ENCODE data around the gene PARD3B. TPM values are rescaled to one million over a fixed set of nuclear protein-coding genes. Genes with fewer than 3 reads are reported as not detected.
A peak's percentile ranks its signal among the peaks of the same experiment; 100 is the strongest.

PARD3B gene
- polyA plus RNA-seq, 6 donors from 2014 or later, result not detected

DNA sequence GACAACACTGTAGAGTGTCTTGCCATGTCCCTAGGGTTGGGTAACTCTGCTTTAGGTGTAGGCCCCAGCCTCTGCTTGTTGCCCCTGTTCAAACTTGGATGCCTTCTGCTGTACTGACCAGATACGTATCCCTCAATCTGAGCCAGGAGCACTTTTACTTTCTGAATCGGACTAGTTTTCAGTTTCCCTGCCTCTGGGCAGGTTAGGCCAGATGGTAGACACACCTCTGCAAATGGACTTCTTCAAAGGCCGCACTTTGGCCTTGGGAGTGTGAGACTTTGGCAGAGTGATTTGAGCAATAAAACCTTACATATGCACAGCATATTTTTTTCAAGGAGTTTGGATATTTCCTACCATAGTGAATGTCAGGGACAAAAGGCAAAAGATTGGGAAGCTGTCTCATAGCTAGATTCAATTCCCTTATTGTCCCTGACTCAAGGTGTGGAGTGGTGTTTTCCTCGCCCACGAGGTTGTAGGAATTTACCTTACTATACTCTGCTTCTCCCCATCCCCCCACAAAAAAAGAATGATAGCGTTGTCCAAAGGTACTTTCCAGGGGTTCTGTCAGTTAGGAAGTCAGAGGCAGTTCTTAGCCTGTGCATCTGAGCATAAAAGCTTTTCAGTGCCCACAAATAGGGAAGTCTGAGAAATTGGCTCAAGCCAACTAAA lies 15.3 kb upstream of the PARD3B start:
- Mint-ChIP-seq H3K36me3 (no peaks in the 10 kb centered on the region), H3K27ac (no peak overlapping the region), H3K4me1 (no peaks in the 10 kb centered on the region), H3K9me3 (no peaks in the 10 kb centered on the region), H3K4me3 (no peak overlapping the region), H3K27me3 (no peaks in the 10 kb centered on the region)
- ATAC-seq (ENCODE audit: low read depth in 2 of 2), result no peak
- no peak for DNase-seq

DNA sequence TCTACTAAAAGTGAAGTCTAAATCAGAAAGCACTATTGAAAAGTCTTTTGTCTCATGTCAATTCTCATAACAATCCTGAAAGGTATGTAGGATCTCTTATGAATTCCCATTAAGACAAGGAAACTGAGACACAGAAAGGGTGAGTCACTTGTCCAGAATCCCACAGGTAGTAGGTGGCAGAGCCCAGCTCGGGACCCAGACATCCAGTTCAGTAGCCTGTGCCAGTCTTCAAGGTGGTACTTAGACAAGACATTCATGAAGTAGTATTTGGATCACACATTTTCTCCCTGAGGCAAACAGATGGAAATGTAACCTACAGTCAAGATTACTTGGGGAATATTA lies 14.8 kb upstream of the PARD3B start:
- no peaks in the 10 kb centered on the region for H3K27me3 Mint-ChIP-seq
- H3K9me3 Mint-ChIP-seq, result no peaks in the 10 kb centered on the region
- no peaks in the 10 kb centered on the region for H3K36me3 Mint-ChIP-seq
- H3K4me3 Mint-ChIP-seq, result no peak overlapping the region
- DNase-seq, result no peak
- H3K27ac Mint-ChIP-seq, result no peak overlapping the region
- no peaks in the 10 kb centered on the region for H3K4me1 Mint-ChIP-seq
- ATAC-seq (ENCODE audit: low read depth in 2 of 2), result no peak

DNA sequence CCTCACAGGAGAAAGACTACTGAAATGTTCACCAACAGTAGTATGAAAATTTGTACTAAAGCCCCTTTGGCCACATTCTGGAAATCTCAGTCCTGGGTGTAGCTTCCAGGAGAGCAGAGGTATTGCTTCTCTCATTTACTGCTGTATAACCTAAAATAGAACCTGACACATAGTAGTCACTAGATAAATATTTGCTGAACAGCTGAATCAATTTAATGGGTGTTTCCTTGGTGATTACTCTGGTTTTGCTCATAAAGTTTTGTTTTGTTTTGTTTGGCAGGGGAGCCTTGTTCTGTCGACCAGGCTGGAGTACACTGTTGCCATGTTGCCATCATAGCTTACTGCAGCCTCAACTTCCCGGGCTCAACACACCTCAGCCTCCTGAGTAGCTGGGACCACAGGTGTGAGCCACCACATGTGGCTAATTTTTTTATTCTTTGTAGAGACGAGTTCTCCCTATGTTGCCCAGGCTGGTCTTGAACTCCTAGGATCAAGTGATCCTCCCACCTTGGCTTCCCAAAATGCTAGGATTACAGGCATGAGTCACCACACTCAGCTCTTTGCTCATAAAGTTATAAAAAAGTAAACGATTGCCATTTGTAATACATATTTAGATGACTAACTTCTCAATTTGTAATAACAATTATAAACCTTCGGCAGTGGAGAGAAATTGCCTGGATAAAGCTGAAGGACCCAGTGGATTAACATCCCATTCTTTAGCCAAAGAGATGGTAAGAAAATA lies 11.5 kb upstream of the PARD3B start:
- ATAC-seq (ENCODE audit: low read depth in 2 of 2), result no peak
- Mint-ChIP-seq H3K27ac (no peak overlapping the region), H3K4me1 (no peaks in the 10 kb centered on the region), H3K27me3 (no peaks in the 10 kb centered on the region), H3K36me3 (no peaks in the 10 kb centered on the region), H3K4me3 (no peak overlapping the region), H3K9me3 (no peaks in the 10 kb centered on the region)
- no peak for DNase-seq

DNA sequence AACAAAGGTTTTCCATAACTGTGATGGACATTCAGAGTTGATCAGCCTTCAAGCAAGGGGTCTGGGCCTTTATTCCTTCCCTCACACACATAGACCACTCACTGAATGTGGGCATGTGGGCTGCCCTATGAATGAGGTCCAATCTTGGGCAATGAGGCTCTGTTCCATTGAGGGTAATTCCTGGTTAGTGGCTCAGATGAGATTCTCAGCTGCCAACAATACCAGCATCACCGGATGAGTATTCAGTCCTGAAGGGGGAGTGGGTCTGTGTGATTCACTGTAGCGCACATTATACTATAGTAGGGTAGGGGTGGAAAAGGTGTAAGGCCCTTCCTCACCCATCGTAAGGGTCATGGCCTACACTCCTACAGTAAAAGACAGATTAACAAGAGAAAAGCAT lies 9.9 kb upstream of the PARD3B start:
- H3K4me1 Mint-ChIP-seq, result no peaks in the 10 kb centered on the region
- ATAC-seq (ENCODE audit: low read depth in 2 of 2) (no peak), DNase-seq (no peak)
- H3K27ac Mint-ChIP-seq, result no peak overlapping the region
- H3K36me3 Mint-ChIP-seq, result no peaks in the 10 kb centered on the region
- H3K4me3 Mint-ChIP-seq, result no peak overlapping the region
- H3K9me3 Mint-ChIP-seq, result no peaks in the 10 kb centered on the region
- H3K27me3 Mint-ChIP-seq, result no peaks in the 10 kb centered on the region

DNA sequence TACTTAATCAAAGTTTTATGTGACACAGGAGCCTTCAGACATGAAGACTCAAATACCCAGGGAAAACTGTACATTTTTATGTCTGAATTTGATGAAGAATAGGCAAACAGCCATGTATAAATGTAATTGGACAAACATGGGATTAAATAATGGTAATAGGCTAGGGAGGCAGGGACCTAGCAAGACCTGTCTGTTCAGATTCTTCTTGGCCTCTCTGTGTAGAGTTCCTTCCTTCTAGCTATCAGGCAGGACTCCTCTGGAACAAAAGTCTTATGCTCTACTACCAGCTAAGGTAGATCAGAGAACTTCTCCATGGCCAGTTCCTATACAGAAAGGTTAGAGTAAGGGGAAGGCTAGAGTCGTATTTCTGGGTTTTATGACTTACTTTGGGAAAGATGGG lies 9.5 kb upstream of the PARD3B start:
- no peaks in the 10 kb centered on the region for H3K4me1 Mint-ChIP-seq
- H3K36me3 Mint-ChIP-seq, result no peaks in the 10 kb centered on the region
- H3K9me3 Mint-ChIP-seq, result no peaks in the 10 kb centered on the region
- DNase-seq, result no peak
- H3K27me3 Mint-ChIP-seq, result no peaks in the 10 kb centered on the region
- no peak overlapping the region for H3K4me3 Mint-ChIP-seq
- ATAC-seq (ENCODE audit: low read depth in 2 of 2), result no peak
- H3K27ac Mint-ChIP-seq, result no peak overlapping the region

DNA sequence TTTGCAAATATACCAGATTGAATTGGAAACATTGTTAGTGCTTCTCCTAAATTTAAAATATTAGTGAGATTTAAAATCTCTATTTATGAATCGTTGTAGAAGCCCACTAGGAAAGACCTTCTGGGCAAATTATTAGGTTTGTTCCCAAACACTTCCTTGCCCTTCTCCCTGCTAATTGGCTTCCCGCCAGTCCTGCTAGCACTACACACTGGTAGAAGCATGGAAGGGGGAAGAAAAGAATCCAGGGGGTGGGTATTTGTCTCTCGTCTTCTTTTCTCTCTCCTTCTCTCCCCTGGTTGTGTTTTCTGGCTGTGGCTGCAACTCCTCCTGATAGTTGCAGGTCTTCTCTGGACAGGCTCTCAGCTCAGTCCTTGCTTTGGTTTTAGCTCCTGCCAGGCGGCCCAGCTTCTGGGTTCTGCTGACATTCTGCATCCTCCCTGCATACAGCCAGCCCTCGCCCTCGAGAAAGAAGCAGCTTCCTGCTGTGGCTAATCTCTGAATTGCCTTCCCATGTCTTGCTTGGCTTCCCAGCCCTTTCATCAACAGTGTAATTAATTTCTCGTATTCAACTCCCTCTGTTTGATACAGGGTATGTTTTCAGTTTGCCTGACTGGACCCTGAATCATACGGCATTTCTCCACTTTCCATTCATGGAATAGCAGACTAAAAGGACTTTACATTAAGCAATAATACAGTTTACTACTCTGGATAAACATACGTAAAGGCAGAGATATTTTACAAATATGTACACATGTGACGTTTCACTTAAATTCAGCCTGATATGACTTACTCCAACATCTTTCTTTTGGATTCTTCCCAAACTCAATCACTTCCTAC lies 6.9 kb upstream of the PARD3B start:
- H3K27ac Mint-ChIP-seq, result no peak overlapping the region
- no peaks in the 10 kb centered on the region for H3K36me3 Mint-ChIP-seq
- DNase-seq (no peak), ATAC-seq (ENCODE audit: low read depth in 2 of 2) (no peak)
- no peak overlapping the region for H3K4me3 Mint-ChIP-seq
- H3K4me1 Mint-ChIP-seq, result no peaks in the 10 kb centered on the region
- peaks cover 3 to 8% (median 4%) of the 10 kb centered on the region in 3 donors for H3K27me3 Mint-ChIP-seq
- H3K9me3 Mint-ChIP-seq, result no peaks in the 10 kb centered on the region

DNA sequence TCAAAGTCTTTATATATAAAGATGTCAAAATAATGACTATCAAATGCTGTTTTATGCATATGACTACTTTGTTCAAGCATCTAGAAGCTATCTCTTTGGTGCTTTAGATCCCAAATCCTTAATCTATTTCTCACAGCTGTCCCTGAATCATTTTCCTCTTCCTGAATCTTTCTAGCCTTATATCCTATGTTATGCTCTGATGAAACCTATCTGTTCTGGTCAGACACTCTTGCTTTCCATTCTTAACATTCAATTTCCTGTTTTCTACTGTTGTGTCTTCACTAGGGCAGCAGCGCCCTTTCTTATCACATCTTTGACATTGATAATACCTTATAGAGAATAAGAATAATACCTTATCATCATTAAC lies 6.3 kb upstream of the PARD3B start:
- Mint-ChIP-seq H3K4me1 (no peaks in the 10 kb centered on the region), H3K36me3 (no peaks in the 10 kb centered on the region), H3K27ac (no peak overlapping the region), H3K27me3 (peaks cover 6 to 10% (median 9%) of the 10 kb centered on the region in 3 donors), H3K4me3 (no peak overlapping the region), H3K9me3 (no peaks in the 10 kb centered on the region)
- no peak for DNase-seq
- ATAC-seq (ENCODE audit: low read depth in 2 of 2), result no peak

DNA sequence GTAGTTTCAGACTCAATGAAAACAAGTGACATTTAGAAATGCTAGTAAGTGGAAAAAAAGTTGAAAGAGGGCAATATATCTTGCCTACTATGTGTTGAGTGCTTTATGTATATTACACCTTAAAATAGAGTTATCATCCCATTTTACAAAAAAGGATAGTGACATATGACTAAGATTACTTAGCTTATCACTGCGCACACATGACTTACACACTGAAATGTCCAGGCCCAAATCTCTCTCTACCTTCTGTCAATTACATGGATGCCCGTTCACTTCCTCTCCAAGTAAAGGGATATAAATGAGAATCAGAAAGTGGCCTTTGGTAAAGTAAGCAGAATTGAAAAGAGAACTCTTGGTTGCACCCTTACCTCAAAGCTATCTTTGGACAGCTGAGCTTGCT lies 3.6 kb upstream of the PARD3B start:
- no peak overlapping the region for H3K27ac Mint-ChIP-seq
- DNase-seq (no peak), ATAC-seq (ENCODE audit: low read depth in 2 of 2) (no peak)
- H3K36me3 Mint-ChIP-seq, result no peaks in the 10 kb centered on the region
- peaks cover 21 to 31% (median 25%) of the 10 kb centered on the region in 3 donors for H3K27me3 Mint-ChIP-seq
- H3K9me3 Mint-ChIP-seq, result peaks cover 0 to 2% (median 0%) of the 10 kb centered on the region in 7 donors
- H3K4me3 Mint-ChIP-seq, result no peak overlapping the region
- peaks cover 4 to 16% (median 8%) of the 10 kb centered on the region in 3 donors for H3K4me1 Mint-ChIP-seq

DNA sequence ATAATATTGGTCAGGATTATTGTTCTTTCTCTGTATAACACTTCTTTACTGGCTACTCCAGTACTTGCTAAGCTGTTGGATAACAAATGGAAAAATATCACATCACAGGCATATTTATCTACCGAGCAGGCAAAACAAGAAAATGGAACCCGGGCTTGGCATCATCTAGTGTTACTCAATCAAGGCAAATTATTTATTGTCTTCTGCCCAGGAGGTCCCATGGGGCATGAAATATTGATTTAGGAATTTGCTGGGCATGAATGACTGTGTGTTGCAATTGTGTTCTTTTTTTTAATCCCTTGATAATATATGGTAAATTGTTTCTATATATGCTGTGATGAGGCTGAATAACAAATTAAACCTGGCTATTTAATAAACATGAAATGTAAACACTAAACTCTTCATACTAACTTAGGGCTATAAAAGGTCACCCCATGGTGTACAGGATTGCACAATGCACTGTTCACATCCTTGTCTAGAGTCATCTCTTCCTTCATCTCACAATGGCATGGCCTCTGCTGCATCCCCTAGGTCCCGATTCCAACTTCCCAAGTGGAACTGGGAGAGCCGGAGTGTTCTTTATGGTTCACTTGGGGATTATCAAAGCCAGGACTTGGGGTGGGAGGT lies 2.2 kb upstream of the PARD3B start:
- H3K4me3 Mint-ChIP-seq, result peak overlapping the region in 3 of 8 donors; percentile 7 to 33 (median 17)
- peak overlapping the region in 1 of 6 donors; percentile 10 for H3K27ac Mint-ChIP-seq
- DNase-seq (no peak), ATAC-seq (ENCODE audit: low read depth in 2 of 2) (no peak)
- H3K36me3 Mint-ChIP-seq, result no peaks in the 10 kb centered on the region
- peaks cover 0 to 2% (median 0%) of the 10 kb centered on the region in 7 donors for H3K9me3 Mint-ChIP-seq
- peaks cover 25 to 31% (median 28%) of the 10 kb centered on the region in 3 donors for H3K27me3 Mint-ChIP-seq
- H3K4me1 Mint-ChIP-seq, result peaks cover 4 to 16% (median 8%) of the 10 kb centered on the region in 3 donors

DNA sequence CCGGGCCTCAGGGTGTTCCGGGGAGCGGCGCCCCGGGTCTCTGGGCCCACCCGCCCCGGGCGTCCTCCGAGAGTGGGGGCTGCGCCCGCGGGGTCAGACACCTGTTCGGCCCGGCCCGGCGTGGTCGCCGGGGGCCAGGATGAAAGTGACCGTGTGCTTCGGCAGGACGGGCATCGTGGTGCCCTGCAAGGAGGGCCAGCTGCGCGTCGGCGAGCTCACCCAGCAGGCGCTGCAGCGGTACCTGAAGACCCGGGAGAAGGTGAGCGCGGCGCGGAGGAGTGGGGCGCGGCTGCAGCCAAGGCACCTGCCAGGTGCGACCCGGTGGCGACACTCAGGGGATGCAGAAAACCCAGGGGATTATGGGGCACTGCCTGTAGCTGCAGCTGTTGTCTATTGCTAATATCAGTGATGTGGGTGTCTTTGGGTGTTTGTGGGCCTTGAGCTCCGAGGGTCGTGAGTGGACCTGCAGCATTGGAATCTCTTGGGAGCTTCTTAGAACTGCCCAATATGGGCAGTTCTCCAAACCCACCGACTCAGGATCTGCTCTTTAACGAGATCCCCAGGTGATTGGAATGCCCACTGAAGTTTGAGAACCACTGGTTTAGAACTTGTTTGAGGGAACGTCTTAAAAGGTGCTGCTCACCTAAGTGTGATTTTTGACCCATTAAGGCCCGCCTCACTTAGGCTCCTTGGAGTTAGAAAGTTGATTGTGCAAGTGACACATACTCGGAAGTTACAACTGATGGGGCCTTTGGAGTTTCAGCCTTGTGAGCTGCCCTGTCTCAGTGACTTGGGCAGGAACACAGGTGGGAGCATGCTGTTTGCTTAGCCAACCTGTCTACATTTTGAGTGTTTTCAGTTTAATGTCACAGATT lies 823 bp downstream of the PARD3B start:
- Mint-ChIP-seq H3K27ac (no peak overlapping the region), H3K27me3 (peaks cover 25 to 31% (median 28%) of the 10 kb centered on the region in 3 donors), H3K36me3 (no peaks in the 10 kb centered on the region), H3K4me3 (peak overlapping the region in 7 of 8 donors; percentile 29 to 88 (median 74)), H3K9me3 (peaks cover 0 to 2% (median 0%) of the 10 kb centered on the region in 7 donors), H3K4me1 (peaks cover 4 to 16% (median 8%) of the 10 kb centered on the region in 3 donors)
- ATAC-seq (ENCODE audit: low read depth in 2 of 2) (no peak), DNase-seq (no peak)

DNA sequence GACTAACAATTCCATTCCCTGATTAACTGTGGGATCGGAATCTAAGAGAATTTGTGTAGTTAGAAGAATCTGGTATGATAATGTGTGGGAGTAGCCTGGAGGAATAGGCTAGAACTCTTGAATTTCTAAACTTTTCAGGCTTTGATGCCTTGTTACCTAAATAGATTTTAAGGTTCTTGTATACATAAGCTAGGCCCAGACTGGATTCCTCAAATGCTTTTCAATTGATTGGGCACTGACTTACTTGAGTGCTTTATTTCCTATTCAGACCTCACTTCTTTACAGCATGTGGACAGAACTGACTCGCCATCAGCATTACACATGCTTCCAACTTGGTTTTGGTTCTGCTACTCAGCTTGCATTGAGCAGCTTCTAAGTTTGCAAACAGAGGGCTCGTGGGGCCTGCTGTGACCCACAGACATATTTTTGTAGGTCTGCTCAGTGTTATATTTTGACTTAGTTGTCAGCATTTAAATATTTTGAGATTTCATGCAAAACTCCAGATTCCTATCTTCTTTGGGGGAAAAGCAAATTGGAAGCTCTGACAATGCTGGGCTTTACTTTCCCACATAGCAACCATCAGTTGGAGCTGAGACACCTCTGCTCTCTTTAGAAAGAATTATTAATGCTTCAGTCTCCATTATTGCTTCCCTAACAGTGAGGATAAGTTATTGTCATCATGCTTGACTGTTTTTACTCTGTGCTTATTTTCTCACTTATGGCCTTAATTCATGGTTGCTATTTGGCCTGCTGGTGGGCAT lies 5.7 kb downstream of the PARD3B start:
- peaks cover 0 to 6% (median 3%) of the 10 kb centered on the region in 3 donors for H3K4me1 Mint-ChIP-seq
- no peak for DNase-seq
- H3K36me3 Mint-ChIP-seq, result no peaks in the 10 kb centered on the region
- H3K9me3 Mint-ChIP-seq, result peaks cover 0 to 5% (median 0%) of the 10 kb centered on the region in 7 donors
- no peak overlapping the region for H3K27ac Mint-ChIP-seq
- peaks cover 6 to 10% (median 7%) of the 10 kb centered on the region in 3 donors for H3K27me3 Mint-ChIP-seq
- no peak for ATAC-seq (ENCODE audit: low read depth in 2 of 2)
- H3K4me3 Mint-ChIP-seq, result no peak overlapping the region

DNA sequence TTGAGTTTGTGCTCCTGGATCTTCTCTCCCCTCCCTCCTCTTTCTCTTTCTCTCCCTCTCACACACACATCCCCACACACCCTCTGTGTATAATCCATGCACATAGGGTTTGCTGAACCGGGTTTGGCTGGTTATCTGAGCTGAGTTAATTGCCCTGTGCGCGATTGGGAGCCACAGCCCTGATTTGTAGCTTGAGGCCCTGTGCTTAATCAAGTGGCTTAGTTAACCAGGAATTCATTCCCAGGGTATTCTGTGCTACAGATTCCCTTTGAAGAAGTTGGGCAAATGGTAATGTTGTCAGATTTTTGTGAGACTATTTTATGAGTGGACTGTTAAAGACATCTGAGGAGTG lies 6.2 kb downstream of the PARD3B start:
- Mint-ChIP-seq H3K27me3 (peaks cover under 1 to 7% (median 2%) of the 10 kb centered on the region in 3 donors), H3K4me3 (no peak overlapping the region), H3K9me3 (peaks cover 0 to 5% (median 0%) of the 10 kb centered on the region in 7 donors), H3K4me1 (peaks cover 0 to under 1% (median 0%) of the 10 kb centered on the region in 3 donors), H3K27ac (no peak overlapping the region), H3K36me3 (no peaks in the 10 kb centered on the region)
- ATAC-seq (ENCODE audit: low read depth in 2 of 2) (no peak), DNase-seq (no peak)
